ENCODE data around the gene TXNDC5. TPM values are rescaled to one million over a fixed set of nuclear protein-coding genes. Genes with fewer than 3 reads are reported as not detected.

Gene TXNDC5
- total and polyA plus RNA-seq, 9 of the 15 experiments (the other 6 are each of a cell fraction or from before 2014, with no cell fraction given), result 33.9 to 156 (median 137) TPM

DNA sequence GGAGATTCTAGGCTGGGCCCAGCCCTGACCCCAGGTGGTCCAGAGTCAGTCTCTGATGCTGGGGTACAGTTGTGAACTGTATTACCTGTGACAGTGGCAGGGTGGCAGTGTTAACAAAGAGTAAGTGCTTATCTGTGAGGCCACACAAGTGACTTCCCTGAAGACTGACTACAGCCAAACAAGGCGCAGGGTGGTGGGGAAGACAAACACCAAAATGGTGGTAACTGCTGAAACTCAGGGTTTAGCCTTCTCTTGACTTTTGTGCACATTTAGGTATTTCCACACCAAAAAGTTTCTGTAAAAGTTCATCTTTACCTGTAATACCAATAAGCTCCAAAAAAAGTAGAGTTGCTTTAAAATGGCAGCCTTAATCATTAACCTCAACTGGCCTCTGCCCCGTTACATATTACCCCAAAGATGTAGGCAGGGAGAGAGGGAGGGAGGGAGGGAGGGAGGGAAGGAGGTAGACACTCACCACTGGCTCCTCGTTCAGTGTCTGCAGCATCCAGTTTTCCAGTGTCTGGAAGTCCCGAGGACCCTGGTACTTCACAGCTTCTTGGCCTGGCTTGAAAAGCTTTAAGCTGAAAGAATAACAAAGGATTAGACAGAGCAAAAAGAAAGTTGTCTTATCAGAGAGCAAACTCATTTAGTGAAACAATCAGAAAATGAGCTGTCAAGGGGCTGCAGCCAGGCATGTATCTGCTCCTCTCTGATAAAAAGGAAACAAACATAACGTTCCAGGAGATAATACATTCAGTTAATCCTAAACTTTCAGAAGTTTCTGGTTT is 11.3 kb downstream of the TXNDC5 start (continued):
- 0 out of 4 replicates have a peak, but pooled peaks of 1 of the 2 experiments have one; percentile 28 for TF ChIP-seq FOXA3 (CRISPR knock-in tag; conservative IDR thresholded peaks at IDR 0.05 in 1 of 2, IDR thresholded peaks at IDR 0.05 in 1 of 2)
- peak in 1 of 3 experiments; percentile 65 for TF ChIP-seq YY1 (IDR thresholded peaks at IDR 0.05; ENCODE audit: borderline replicate concordance in 1 of 3, control insufficient read depth in 1 of 3, extremely low read depth in 1 of 3, insufficient read depth in 3 of 3, insufficient read length in 1 of 3, insufficient replicate concordance in 2 of 3, low read depth in 1 of 3, low read length in 2 of 3)
- TF ChIP-seq MAZ (CRISPR knock-in tag; conservative IDR thresholded peaks at IDR 0.05 in 1 of 2, IDR thresholded peaks at IDR 0.05 in 1 of 2), result peak in 1 of 2 experiments; percentile 46; a peak in 1 of 4 replicates
- TF ChIP-seq TCF7 (IDR thresholded peaks at IDR 0.05; ENCODE audit: borderline replicate concordance), result no peak
- peak; percentile 94 for TF ChIP-seq KLF16 (IDR thresholded peaks at IDR 0.05)
- no peak for TF ChIP-seq NR2C1 (IDR thresholded peaks at IDR 0.05)
- no peak for TF ChIP-seq NR2C1 (tag; IDR thresholded peaks at IDR 0.05)
- peak; percentile 39; the same call in 1 of the 2 replicates for TF ChIP-seq SP1 (CRISPR knock-in tag; IDR thresholded peaks at IDR 0.05)
- TF ChIP-seq MAFF (IDR thresholded peaks at IDR 0.05; ENCODE audit: low read length), result no peak
- TF ChIP-seq HLTF (IDR thresholded peaks at IDR 0.05), result peak; percentile 64; the same call in 1 of the 2 replicates
- TF ChIP-seq TRIM24 (IDR thresholded peaks at IDR 0.05), result peak; percentile 79 to 91
- TF ChIP-seq, protein P1, sequence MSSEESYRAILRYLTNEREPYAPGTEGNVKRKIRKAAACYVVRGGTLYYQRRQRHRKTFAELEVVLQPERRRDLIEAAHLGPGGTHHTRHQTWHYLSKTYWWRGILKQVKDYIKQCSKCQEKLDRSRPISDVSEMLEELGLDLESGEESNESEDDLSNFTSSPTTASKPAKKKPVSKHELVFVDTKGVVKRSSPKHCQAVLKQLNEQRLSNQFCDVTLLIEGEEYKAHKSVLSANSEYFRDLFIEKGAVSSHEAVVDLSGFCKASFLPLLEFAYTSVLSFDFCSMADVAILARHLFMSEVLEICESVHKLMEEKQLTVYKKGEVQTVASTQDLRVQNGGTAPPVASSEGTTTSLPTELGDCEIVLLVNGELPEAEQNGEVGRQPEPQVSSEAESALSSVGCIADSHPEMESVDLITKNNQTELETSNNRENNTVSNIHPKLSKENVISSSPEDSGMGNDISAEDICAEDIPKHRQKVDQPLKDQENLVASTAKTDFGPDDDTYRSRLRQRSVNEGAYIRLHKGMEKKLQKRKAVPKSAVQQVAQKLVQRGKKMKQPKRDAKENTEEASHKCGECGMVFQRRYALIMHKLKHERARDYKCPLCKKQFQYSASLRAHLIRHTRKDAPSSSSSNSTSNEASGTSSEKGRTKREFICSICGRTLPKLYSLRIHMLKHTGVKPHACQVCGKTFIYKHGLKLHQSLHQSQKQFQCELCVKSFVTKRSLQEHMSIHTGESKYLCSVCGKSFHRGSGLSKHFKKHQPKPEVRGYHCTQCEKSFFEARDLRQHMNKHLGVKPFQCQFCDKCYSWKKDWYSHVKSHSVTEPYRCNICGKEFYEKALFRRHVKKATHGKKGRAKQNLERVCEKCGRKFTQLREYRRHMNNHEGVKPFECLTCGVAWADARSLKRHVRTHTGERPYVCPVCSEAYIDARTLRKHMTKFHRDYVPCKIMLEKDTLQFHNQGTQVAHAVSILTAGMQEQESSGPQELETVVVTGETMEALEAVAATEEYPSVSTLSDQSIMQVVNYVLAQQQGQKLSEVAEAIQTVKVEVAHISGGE (CRISPR knock-in tag; IDR thresholded peaks at IDR 0.05), result peak in 1 of 3 experiments; percentile 77; a peak in 2 of 6 replicates
- TF ChIP-seq ZNF766 (CRISPR knock-in tag; conservative IDR thresholded peaks at IDR 0.05), result 0 out of 2 replicates have a peak, but pooled peaks have one; percentile 34
- no peak for TF ChIP-seq ZBTB1 (CRISPR knock-in tag; IDR thresholded peaks at IDR 0.05; ENCODE audit: borderline replicate concordance, low read depth)
- TF ChIP-seq CBX2 (IDR thresholded peaks at IDR 0.05; ENCODE audit: insufficient read depth, low read length, poor library complexity, severe bottlenecking), result no peak
- peak; percentile 94 to 97 for TF ChIP-seq KDM1A (IDR thresholded peaks at IDR 0.05)
- no peak for TF ChIP-seq RFX1 (IDR thresholded peaks at IDR 0.05)
- no peak for TF ChIP-seq CBX8 (IDR thresholded peaks at IDR 0.05; ENCODE audit: borderline replicate concordance, extremely low read depth, low read depth, low read length, poor library complexity, severe bottlenecking)
- TF ChIP-seq ZKSCAN1 (IDR thresholded peaks at IDR 0.05; ENCODE audit: low read depth, low read length), result no peak
- TF ChIP-seq CCNT2 (IDR thresholded peaks at IDR 0.05; ENCODE audit: borderline replicate concordance, extremely low read depth, insufficient read length, low read depth, low read length), result peak; percentile 91
- TF ChIP-seq NCOR1 (IDR thresholded peaks at IDR 0.05), result peak; percentile 97
- peak; percentile 88 for TF ChIP-seq PHB2 (IDR thresholded peaks at IDR 0.05; ENCODE audit: low read depth)
- TF ChIP-seq PHF20 (IDR thresholded peaks at IDR 0.05; ENCODE audit: partially characterized antibody), result no peak
- no peak for TF ChIP-seq SNRNP70 (optimal IDR thresholded peaks at IDR 0.05; ENCODE audit: low read depth, low read length)
- peak; percentile 83 for TF ChIP-seq BCOR (IDR thresholded peaks at IDR 0.05)
- TF ChIP-seq ZNF24 (IDR thresholded peaks at IDR 0.05), result peak; percentile 34; the same call in 1 of the 2 replicates
